Right renal pelvis (tissue), 4 donors: Measurements from ENCODE around the gene PNMA8C. TPM values are rescaled to one million over a fixed set of nuclear protein-coding genes. Genes with fewer than 3 reads are reported as not detected.
"Not testable (repeated sequence)": the region's sequence is repeated elsewhere in the genome, so short reads cannot be mapped to it uniquely, and the experiment has no call there.

Experiments used
- DNase-seq, 4 donors: peaks; one replicate each; pipeline ENCODE4 v3.0.0-alpha.2; 2013; ENCODE audit warnings: low read depth in 4 of 4, low spot score in 3 of 4, missing footprints in 1 of 4
- polyA plus RNA-seq, 4 donors: library from polyadenylated mRNA; unstranded; fragments of 120-200 nt; gene quantifications; one replicate each; pipeline ENCODE4 v1.2.1, GENCODE V29; 2013; ENCODE audit not compliant: insufficient read length in 4 of 4

PNMA8C gene
- polyA plus RNA-seq, 4 donors: 0.41 to 0.80 (median 0.57) TPM

GRCh38 chr19:46448601-46449000 lies 19.9 kb upstream of the PNMA8C start:
- no peak for DNase-seq

- DNase-seq: no peak
Measured at GRCh38 chr19:46447824-46448223, 19.1 kb upstream of the PNMA8C start.

GRCh38 chr19:46447006-46447405 lies 18.3 kb upstream of the PNMA8C start:
- no peak for DNase-seq

- DNase-seq: no peak
Measured at GRCh38 chr19:46446021-46446420, 17.3 kb upstream of the PNMA8C start.

- DNase-seq: no peak
Measured at GRCh38 chr19:46442808-46443450, 14.2 kb upstream of the PNMA8C start.

GRCh38 chr19:46441866-46442265 lies 13.1 kb upstream of the PNMA8C start:
- DNase-seq: no peak

- not testable (repeated sequence) for DNase-seq
Measured at GRCh38 chr19:46435689-46436088, 7.0 kb upstream of the PNMA8C start.

GRCh38 chr19:46435009-46435408 lies 6.3 kb upstream of the PNMA8C start:
- DNase-seq: no peak

GRCh38 chr19:46433470-46433869 lies 4.7 kb upstream of the PNMA8C start:
- not testable (repeated sequence) for DNase-seq

GRCh38 chr19:46431824-46432223 lies 3.1 kb upstream of the PNMA8C start:
- DNase-seq: no peak

GRCh38 chr19:46429999-46430398 lies 1.3 kb upstream of the PNMA8C start:
- no peak for DNase-seq

- DNase-seq: no peak
Measured at GRCh38 chr19:46427518-46428045, 1.2 kb downstream of the PNMA8C start.

- DNase-seq: peak in 1 of 4 donors; percentile 89
Measured at GRCh38 chr19:46426506-46427162, 2.1 kb downstream of the PNMA8C start.

GRCh38 chr19:46426035-46426505 lies 2.7 kb downstream of the PNMA8C start:
- peak in 1 of 4 donors; percentile 86 for DNase-seq

- no peak for DNase-seq
Measured at GRCh38 chr19:46423188-46423587, 5.5 kb downstream of the PNMA8C start.

- no peak for DNase-seq
Measured at GRCh38 chr19:46422344-46422743, 6.4 kb downstream of the PNMA8C start.

- DNase-seq: no peak
Measured at GRCh38 chr19:46420056-46420455, 8.7 kb downstream of the PNMA8C start.

- DNase-seq: peak in 3 of 4 donors; percentile 88 to 93 (median 92)
Measured at GRCh38 chr19:46415804-46416709, 12.7 kb downstream of the PNMA8C start.

- DNase-seq: not testable (repeated sequence)
Measured at GRCh38 chr19:46414899-46415298, 13.8 kb downstream of the PNMA8C start.

- peak; percentile 87 to 96 (median 96) for DNase-seq
Measured at GRCh38 chr19:46413262-46414031, 15.3 kb downstream of the PNMA8C start, which contains the start of gene CCDC8. CCDC8 (minus strand) TSS chr19:46413564; CDS start chr19:46412810, 754 bp downstream.
